Stimulated activated CD8-positive, alpha-beta memory T cell treated with anti-CD3 and anti-CD28 coated beads, Interleukin-12 subunit alpha, Interleukin-12 subunit beta, amount 100 ng/mL, for 24 hours (primary cell): Measurements from ENCODE around the gene SRP14.

ENCODE experiments used
- DNase-seq: peaks from one replicate; pipeline ENCODE4 v3.0.0-alpha.2; 2020; ENCODE audit errors: extremely low read depth

The SRP14 gene

GRCh38 chr15:40067921-40068624, 29.1 kb upstream of the SRP14 start:
- no peak for DNase-seq

- DNase-seq: no peak
Measured at GRCh38 chr15:40066589-40066988, 27.6 kb upstream of the SRP14 start.

- no peak for DNase-seq
Measured at GRCh38 chr15:40065166-40065565, 26.2 kb upstream of the SRP14 start.

- DNase-seq: no peak
Measured at GRCh38 chr15:40064231-40064894, 25.4 kb upstream of the SRP14 start.

- no peak for DNase-seq
Measured at GRCh38 chr15:40063563-40064011, 24.6 kb upstream of the SRP14 start.

- DNase-seq: no peak
Measured at GRCh38 chr15:40062816-40063562, 24.0 kb upstream of the SRP14 start.

GRCh38 chr15:40061212-40061901, 22.4 kb upstream of the SRP14 start:
- DNase-seq: no peak

- no peak for DNase-seq
Measured at GRCh38 chr15:40060236-40060961, 21.4 kb upstream of the SRP14 start.

GRCh38 chr15:40059821-40060220, 20.8 kb upstream of the SRP14 start:
- no peak for DNase-seq

- DNase-seq: no peak
Measured at GRCh38 chr15:40058476-40059140, 19.6 kb upstream of the SRP14 start.

GRCh38 chr15:40055576-40056293, 16.8 kb upstream of the SRP14 start:
- no peak for DNase-seq

- DNase-seq: no peak
Measured at GRCh38 chr15:40054855-40055575, 16.0 kb upstream of the SRP14 start.

- no peak for DNase-seq
Measured at GRCh38 chr15:40054605-40054854, 15.5 kb upstream of the SRP14 start.

- DNase-seq: no peak
Measured at GRCh38 chr15:40053831-40054604, 15.0 kb upstream of the SRP14 start.

GRCh38 chr15:40053079-40053830, 14.3 kb upstream of the SRP14 start:
- no peak for DNase-seq

- no peak for DNase-seq
Measured at GRCh38 chr15:40052604-40053003, 13.6 kb upstream of the SRP14 start.

- DNase-seq: no peak
Measured at GRCh38 chr15:40051616-40052415, 12.8 kb upstream of the SRP14 start.
